Fibroblast of lung (primary cell): ENCODE data around the gene RRH. TPM values are rescaled to one million over a fixed set of nuclear protein-coding genes. Genes with fewer than 3 reads are reported as not detected.

Experiments
- DNase-seq, 2 donors: peaks; one replicate each; pipeline versions ENCODE4 v3.0.0 to v3.0.0-alpha.2; 2010; ENCODE audit warnings: low read depth in 2 of 2
- H2AFZ ChIP-seq: 2 replicates; pipeline ENCODE4 v1.5.1; 2012; ENCODE audit warnings: low read length, control low read depth, inconsistent platforms
- H3K27ac ChIP-seq: 2 replicates; pipeline ENCODE4 v1.5.1; 2011; ENCODE audit warnings: low read length, control low read depth; ENCODE audit not compliant: insufficient read depth
- H3K27me3 ChIP-seq: 2 replicates; pipeline ENCODE4 v1.5.1; 2011; ENCODE audit warnings: mild to moderate bottlenecking, low read length; ENCODE audit not compliant: control insufficient read depth, insufficient read depth
- H3K36me3 ChIP-seq: 2 replicates; pipeline ENCODE4 v1.5.1; 2011; ENCODE audit warnings: low read length; ENCODE audit not compliant: control insufficient read depth, insufficient read depth
- H3K4me1 ChIP-seq: 2 replicates; pipeline ENCODE4 v1.5.1; 2011; ENCODE audit warnings: low read length; ENCODE audit not compliant: control insufficient read depth, insufficient read depth; ENCODE audit errors: extremely low read depth
- H3K4me2 ChIP-seq: 2 replicates; pipeline ENCODE4 v1.5.1; 2011; ENCODE audit warnings: low read length, control low read depth; ENCODE audit not compliant: insufficient read depth; ENCODE audit errors: extremely low read depth
- H3K4me3 ChIP-seq, 4 experiments: fragments of 200-600 bp in 1 of 4; sonication (generic) in 1 of 4; replicated peaks in 1 of 4; 2 replicates each; pipeline ENCODE4 v1.5.1; 2011 to 2016; ENCODE audit warnings: low read length in 4 of 4, low read depth in 3 of 4, mild to moderate bottlenecking in 3 of 4, control low read depth in 2 of 4, inconsistent platforms in 1 of 4, mixed read lengths in 1 of 4; ENCODE audit not compliant: insufficient read depth in 1 of 4; ENCODE audit errors: control extremely low read depth in 1 of 4
- H3K79me2 ChIP-seq: 2 replicates; pipeline ENCODE4 v1.5.1; 2012; ENCODE audit warnings: mild to moderate bottlenecking, low read length, inconsistent platforms; ENCODE audit not compliant: control insufficient read depth, insufficient read depth
- H3K9ac ChIP-seq: 2 replicates; pipeline ENCODE4 v1.5.1; 2011; ENCODE audit warnings: mild to moderate bottlenecking, low read length, control low read depth; ENCODE audit not compliant: insufficient read depth
- H3K9me3 ChIP-seq: 2 replicates; pipeline ENCODE4 v1.5.1; 2012; ENCODE audit warnings: low read depth, low read length; ENCODE audit not compliant: control insufficient read depth, insufficient read depth
- H4K20me1 ChIP-seq: 2 replicates; pipeline ENCODE4 v1.5.1; 2011; ENCODE audit warnings: low read length; ENCODE audit not compliant: control insufficient read depth, insufficient read depth; ENCODE audit errors: extremely low read depth
- CTCF ChIP-seq, 2 donors: IDR thresholded peaks in 1 of 2; conservative IDR thresholded peaks in 1 of 2; 1 replicate in 1 of 2; 2 replicates in 1 of 2; pipeline ENCODE4 v1.5.1; 2011 to 2012; ENCODE audit warnings: low read length in 2 of 2, control low read depth in 1 of 2, inconsistent platforms in 1 of 2, low read depth in 1 of 2, mild to moderate bottlenecking in 1 of 2
- EZH2 ChIP-seq: IDR thresholded peaks from 2 replicates; pipeline ENCODE4 v1.5.1; 2012; ENCODE audit warnings: low read length, control low read depth, mild to moderate bottlenecking; ENCODE audit errors: missing control alignments
- polyA plus RNA-seq, 2 donors: library from polyadenylated mRNA; depleted of rRNA in 1 of 2; stranded (reverse) in 1 of 2; unstranded in 1 of 2; fragments of >200 nt; gene quantifications; 2 replicates each; pipeline ENCODE4 v1.2.1, GENCODE V29; 2011 to 2012; ENCODE audit warnings: missing spikeins in 1 of 2
- total RNA-seq: library from RNA; depleted of rRNA; stranded (reverse); fragments of >200 nt; gene quantifications from 2 replicates; pipeline ENCODE4 v1.2.1, GENCODE V29; 2014

Gene RRH
- total and polyA plus RNA-seq, 2 donors (not counting 1 experiment from before 2014, with no cell fraction given): under 0.01 to 0.08 TPM

GRCh38 chr4:109890076-109890475 is 62.3 kb downstream of the RRH start:
- no peak overlapping the region for H3K4me2 ChIP-seq
- no peak overlapping the region for H2AFZ ChIP-seq
- TF ChIP-seq CTCF (conservative IDR thresholded peaks at IDR 0.05 in 1 of 2, IDR thresholded peaks at IDR 0.05 in 1 of 2; ENCODE audit: low read depth in 1 of 2, low read length in 2 of 2) (no peak), EZH2 (no peak)
- no peaks in the 10 kb centered on the region for H3K36me3 ChIP-seq
- H3K9ac ChIP-seq: no peak overlapping the region
- no peak overlapping the region for H3K27ac ChIP-seq
- no peaks in the 10 kb centered on the region for H3K27me3 ChIP-seq
- no peaks in the 10 kb centered on the region for H4K20me1 ChIP-seq
- no peaks in the 10 kb centered on the region for H3K79me2 ChIP-seq
- H3K4me3 ChIP-seq: no peak overlapping the region
- H3K4me1 ChIP-seq: no peaks in the 10 kb centered on the region
- H3K9me3 ChIP-seq: no peaks in the 10 kb centered on the region
- no peak for DNase-seq

Other genes with a start within 250 kb of the RRH start
- gene CASP6, start 124.5 kb upstream of the RRH start, total RNA-seq: 31.3 and 33.5 TPM in 2 replicates
- 44.7 and 45.5 TPM in 2 replicates for gene CASP6, start 124.5 kb upstream of the RRH start, polyA plus RNA-seq
- gene PLA2G12A, start 97.9 kb upstream of the RRH start, total RNA-seq: 10.5 and 18.0 TPM in 2 replicates
- 15.9 and 16.1 TPM in 2 replicates for gene PLA2G12A, start 97.9 kb upstream of the RRH start, polyA plus RNA-seq
- 10.2 and 36.0 TPM in 2 replicates for gene CFI, start 26.0 kb upstream of the RRH start, total RNA-seq
- 5.9 and 18.2 TPM in 2 replicates for gene CFI, start 26.0 kb upstream of the RRH start, polyA plus RNA-seq
- 2.5 and 2.6 TPM in 2 replicates for gene GAR1, start 12.2 kb upstream of the RRH start, total RNA-seq
- 20.3 and 22.0 TPM in 2 replicates for gene GAR1, start 12.2 kb upstream of the RRH start, polyA plus RNA-seq
- under 0.01 TPM in 2 replicates for gene LRIT3, start 20.1 kb downstream of the RRH start, total RNA-seq
- gene LRIT3, start 20.1 kb downstream of the RRH start, polyA plus RNA-seq: 0.01 TPM in 2 replicates
- gene EGF, start 84.9 kb downstream of the RRH start, total RNA-seq: 0.26 and 0.83 TPM in 2 replicates
- gene EGF, start 84.9 kb downstream of the RRH start, polyA plus RNA-seq: 0.07 and 0.59 TPM in 2 replicates